Measurements from ENCODE around the gene NTM.

NTM gene

GRCh38 chr11:132278801-132279574 lies 908.6 kb downstream of the NTM start:
- no peak overlapping the region for H3K9ac ChIP-seq (ENCODE audit: low read length)
- peak; percentile 30 for DNase-seq
- no peak overlapping the region for H2BK15ac ChIP-seq (ENCODE audit: low read depth, poor library complexity, severe bottlenecking)
- H3K79me1 ChIP-seq (replicated peaks; ENCODE audit: low read length, poor library complexity, severe bottlenecking) = peaks cover 17% of the 10 kb centered on the region
- H4K91ac ChIP-seq (ENCODE audit: low read length) = no peak overlapping the region
- H3K9me3 ChIP-seq (ENCODE audit: control insufficient read depth, low read length) = no peaks in the 10 kb centered on the region
- H2BK12ac ChIP-seq (ENCODE audit: low read length in 2 of 2) = no peak overlapping the region
- H2BK120ac ChIP-seq (ENCODE audit: low read depth, low read length) = no peak overlapping the region
- H3K4ac ChIP-seq (ENCODE audit: low read depth in 1 of 2, low read length in 2 of 2) = no peak overlapping the region
- no peak overlapping the region for H2BK5ac ChIP-seq (ENCODE audit: low read depth, low read length, poor library complexity, severe bottlenecking)
- H3K4me1 ChIP-seq (ENCODE audit: control insufficient read depth, insufficient read depth, low read depth, low read length) = peaks cover 5% of the 10 kb centered on the region
- peak overlapping the region; percentile 16 for H3K4me2 ChIP-seq (ENCODE audit: low read length, poor library complexity, severe bottlenecking)
- H3K14ac ChIP-seq (ENCODE audit: low read length in 2 of 2) = no peak overlapping the region
- peak overlapping the region; percentile 69 for H3K27ac ChIP-seq (ENCODE audit: low read length, poor library complexity, severe bottlenecking)
- H3K27me3 ChIP-seq (ENCODE audit: control insufficient read depth in 1 of 2, insufficient read depth in 1 of 2, low read length in 2 of 2) = no peaks in the 10 kb centered on the region
- no peaks in the 10 kb centered on the region for H3K36me3 ChIP-seq (ENCODE audit: control insufficient read depth in 1 of 2, insufficient read depth in 2 of 2, low read depth in 1 of 2, low read length in 2 of 2)
- whole genome bisulfite sequencing = 61% methylated on average over 6 of the region's 6 CpGs
- H3K4me3 ChIP-seq (ENCODE audit: insufficient read depth in 1 of 2, low read depth in 1 of 2, low read length in 2 of 2) = no peak overlapping the region
- no peak overlapping the region for H4K8ac ChIP-seq (ENCODE audit: low read length)
- H2AFZ ChIP-seq (ENCODE audit: low read depth, low read length) = no peak overlapping the region
- H3K23ac ChIP-seq (ENCODE audit: low read length in 2 of 2) = no peak overlapping the region
- no peak overlapping the region for H2AK5ac ChIP-seq (ENCODE audit: low read length, severe bottlenecking)
- H3K18ac ChIP-seq (ENCODE audit: low read depth in 1 of 2, low read length in 2 of 2) = no peak overlapping the region

GRCh38 chr11:132284048-132284447 lies 913.6 kb downstream of the NTM start:
- H2BK15ac ChIP-seq (ENCODE audit: low read depth, poor library complexity, severe bottlenecking) = no peak overlapping the region
- WGBS = 76% methylated on average over 4 of the region's 4 CpGs
- no peak overlapping the region for H3K14ac ChIP-seq (ENCODE audit: low read length in 2 of 2)
- no peaks in the 10 kb centered on the region for H3K27me3 ChIP-seq (ENCODE audit: control insufficient read depth in 1 of 2, insufficient read depth in 1 of 2, low read length in 2 of 2)
- H2BK5ac ChIP-seq (ENCODE audit: low read depth, low read length, poor library complexity, severe bottlenecking) = no peak overlapping the region
- H3K79me1 ChIP-seq (replicated peaks; ENCODE audit: low read length, poor library complexity, severe bottlenecking) = peaks cover 33% of the 10 kb centered on the region
- no peak overlapping the region for H3K4me2 ChIP-seq (ENCODE audit: low read length, poor library complexity, severe bottlenecking)
- DNase-seq = no peak
- H4K91ac ChIP-seq (ENCODE audit: low read length) = no peak overlapping the region
- H2AFZ ChIP-seq (ENCODE audit: low read depth, low read length) = no peak overlapping the region
- no peak overlapping the region for H2BK12ac ChIP-seq (ENCODE audit: low read length in 2 of 2)
- H3K9me3 ChIP-seq (ENCODE audit: control insufficient read depth, low read length) = no peaks in the 10 kb centered on the region
- peaks cover 0 to 9% of the 10 kb centered on the region in 2 experiments for H3K36me3 ChIP-seq (ENCODE audit: control insufficient read depth in 1 of 2, insufficient read depth in 2 of 2, low read depth in 1 of 2, low read length in 2 of 2)
- no peak overlapping the region for H3K4ac ChIP-seq (ENCODE audit: low read depth in 1 of 2, low read length in 2 of 2)
- no peak overlapping the region for H3K27ac ChIP-seq (ENCODE audit: low read length, poor library complexity, severe bottlenecking)
- H3K4me1 ChIP-seq (ENCODE audit: control insufficient read depth, insufficient read depth, low read depth, low read length) = peaks cover 4% of the 10 kb centered on the region
- no peak overlapping the region for H4K8ac ChIP-seq (ENCODE audit: low read length)
- no peak overlapping the region for H3K18ac ChIP-seq (ENCODE audit: low read depth in 1 of 2, low read length in 2 of 2)
- no peak overlapping the region for H3K9ac ChIP-seq (ENCODE audit: low read length)
- no peak overlapping the region for H3K4me3 ChIP-seq (ENCODE audit: insufficient read depth in 1 of 2, low read depth in 1 of 2, low read length in 2 of 2)
- no peak overlapping the region for H3K23ac ChIP-seq (ENCODE audit: low read length in 2 of 2)
- no peak overlapping the region for H2BK120ac ChIP-seq (ENCODE audit: low read depth, low read length)
- no peak overlapping the region for H2AK5ac ChIP-seq (ENCODE audit: low read length, severe bottlenecking)

GRCh38 chr11:132284611-132285010 lies 914.2 kb downstream of the NTM start:
- Histone ChIP-seq H3K4ac (ENCODE audit: low read depth in 1 of 2, low read length in 2 of 2) (no peak overlapping the region), H2BK5ac (ENCODE audit: low read depth, low read length, poor library complexity, severe bottlenecking) (no peak overlapping the region), H3K23ac (ENCODE audit: low read length in 2 of 2) (no peak overlapping the region), H2BK12ac (ENCODE audit: low read length in 2 of 2) (no peak overlapping the region), H3K4me2 (ENCODE audit: low read length, poor library complexity, severe bottlenecking) (no peak overlapping the region), H3K4me1 (ENCODE audit: control insufficient read depth, insufficient read depth, low read depth, low read length) (peaks cover 4% of the 10 kb centered on the region), H3K27me3 (ENCODE audit: control insufficient read depth in 1 of 2, insufficient read depth in 1 of 2, low read length in 2 of 2) (no peaks in the 10 kb centered on the region), H3K79me1 (replicated peaks; ENCODE audit: low read length, poor library complexity, severe bottlenecking) (peaks cover 36% of the 10 kb centered on the region), H3K4me3 (ENCODE audit: insufficient read depth in 1 of 2, low read depth in 1 of 2, low read length in 2 of 2) (no peak overlapping the region), H4K91ac (ENCODE audit: low read length) (no peak overlapping the region), H3K27ac (ENCODE audit: low read length, poor library complexity, severe bottlenecking) (no peak overlapping the region), H3K18ac (ENCODE audit: low read depth in 1 of 2, low read length in 2 of 2) (no peak overlapping the region), H3K14ac (ENCODE audit: low read length in 2 of 2) (peak overlapping the region in 1 of 2 experiments; percentile 13), H3K36me3 (ENCODE audit: control insufficient read depth in 1 of 2, insufficient read depth in 2 of 2, low read depth in 1 of 2, low read length in 2 of 2) (peaks cover 0 to 9% of the 10 kb centered on the region in 2 experiments), H2AFZ (ENCODE audit: low read depth, low read length) (no peak overlapping the region), H3K9me3 (ENCODE audit: control insufficient read depth, low read length) (no peaks in the 10 kb centered on the region), H3K9ac (ENCODE audit: low read length) (no peak overlapping the region), H2BK15ac (ENCODE audit: low read depth, poor library complexity, severe bottlenecking) (no peak overlapping the region), H4K8ac (ENCODE audit: low read length) (no peak overlapping the region), H2AK5ac (ENCODE audit: low read length, severe bottlenecking) (no peak overlapping the region), H2BK120ac (ENCODE audit: low read depth, low read length) (no peak overlapping the region)
- WGBS = 88% methylated on average over 11 of the region's 11 CpGs
- no peak for DNase-seq

GRCh38 chr11:132285631-132286030 lies 915.2 kb downstream of the NTM start:
- H2BK120ac ChIP-seq (ENCODE audit: low read depth, low read length) = no peak overlapping the region
- no peak overlapping the region for H4K91ac ChIP-seq (ENCODE audit: low read length)
- H3K36me3 ChIP-seq (ENCODE audit: control insufficient read depth in 1 of 2, insufficient read depth in 2 of 2, low read depth in 1 of 2, low read length in 2 of 2) = peaks cover 0 to 9% of the 10 kb centered on the region in 2 experiments
- H2AK5ac ChIP-seq (ENCODE audit: low read length, severe bottlenecking) = no peak overlapping the region
- no peak overlapping the region for H3K18ac ChIP-seq (ENCODE audit: low read depth in 1 of 2, low read length in 2 of 2)
- H3K79me1 ChIP-seq (replicated peaks; ENCODE audit: low read length, poor library complexity, severe bottlenecking) = peaks cover 34% of the 10 kb centered on the region
- WGBS = 93% methylated on average over 4 of the region's 4 CpGs
- no peak overlapping the region for H2BK15ac ChIP-seq (ENCODE audit: low read depth, poor library complexity, severe bottlenecking)
- H4K8ac ChIP-seq (ENCODE audit: low read length) = no peak overlapping the region
- no peak overlapping the region for H2AFZ ChIP-seq (ENCODE audit: low read depth, low read length)
- no peak for DNase-seq
- no peak overlapping the region for H2BK12ac ChIP-seq (ENCODE audit: low read length in 2 of 2)
- peaks cover 4% of the 10 kb centered on the region for H3K4me1 ChIP-seq (ENCODE audit: control insufficient read depth, insufficient read depth, low read depth, low read length)
- H3K4ac ChIP-seq (ENCODE audit: low read depth in 1 of 2, low read length in 2 of 2) = no peak overlapping the region
- H3K9ac ChIP-seq (ENCODE audit: low read length) = no peak overlapping the region
- no peak overlapping the region for H3K27ac ChIP-seq (ENCODE audit: low read length, poor library complexity, severe bottlenecking)
- H2BK5ac ChIP-seq (ENCODE audit: low read depth, low read length, poor library complexity, severe bottlenecking) = no peak overlapping the region
- H3K14ac ChIP-seq (ENCODE audit: low read length in 2 of 2) = no peak overlapping the region
- H3K9me3 ChIP-seq (ENCODE audit: control insufficient read depth, low read length) = no peaks in the 10 kb centered on the region
- H3K23ac ChIP-seq (ENCODE audit: low read length in 2 of 2) = no peak overlapping the region
- H3K4me3 ChIP-seq (ENCODE audit: insufficient read depth in 1 of 2, low read depth in 1 of 2, low read length in 2 of 2) = no peak overlapping the region
- H3K4me2 ChIP-seq (ENCODE audit: low read length, poor library complexity, severe bottlenecking) = no peak overlapping the region
- no peaks in the 10 kb centered on the region for H3K27me3 ChIP-seq (ENCODE audit: control insufficient read depth in 1 of 2, insufficient read depth in 1 of 2, low read length in 2 of 2)

All from mesenchymal stem cell (in vitro differentiated cells and primary cell).